CD4-positive, alpha-beta T cell treated with Interleukin-6 at 100 ng/mL for 8 hours (primary cell): ENCODE results near the gene TTLL5.
A peak's percentile ranks its signal among the peaks of the same experiment; 100 is the strongest.

Experiments used
- DNase-seq: peaks from one replicate; pipeline ENCODE4 v3.0.0-alpha.2; 2020; ENCODE audit warnings: mixed read lengths, low spot score

The TTLL5 gene

DNA sequence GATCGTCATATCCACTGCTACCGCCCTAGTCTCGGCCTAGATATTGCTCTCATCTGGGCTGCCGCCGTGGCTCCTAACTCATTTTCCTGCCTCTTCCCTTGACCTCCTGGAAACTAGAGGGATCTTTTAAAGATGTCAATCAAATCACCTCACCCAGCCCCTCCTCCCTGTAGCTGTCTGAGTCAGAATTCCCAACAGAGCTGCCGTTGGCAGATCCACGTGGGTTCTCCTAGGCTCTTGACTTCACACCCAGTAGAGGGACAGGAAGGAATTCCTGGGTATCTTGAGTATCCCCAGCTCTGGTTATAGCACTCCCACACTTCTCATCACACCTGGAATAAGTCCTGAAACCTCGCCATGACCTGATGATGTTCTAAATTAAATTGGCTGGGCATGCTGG, 308.8 kb downstream of the TTLL5 start:
- DNase-seq = no peak

- DNase-seq = no peak
These were observed 309.9 kb downstream of the TTLL5 start for GRCh38 chr14:75970989-75971388.

DNA sequence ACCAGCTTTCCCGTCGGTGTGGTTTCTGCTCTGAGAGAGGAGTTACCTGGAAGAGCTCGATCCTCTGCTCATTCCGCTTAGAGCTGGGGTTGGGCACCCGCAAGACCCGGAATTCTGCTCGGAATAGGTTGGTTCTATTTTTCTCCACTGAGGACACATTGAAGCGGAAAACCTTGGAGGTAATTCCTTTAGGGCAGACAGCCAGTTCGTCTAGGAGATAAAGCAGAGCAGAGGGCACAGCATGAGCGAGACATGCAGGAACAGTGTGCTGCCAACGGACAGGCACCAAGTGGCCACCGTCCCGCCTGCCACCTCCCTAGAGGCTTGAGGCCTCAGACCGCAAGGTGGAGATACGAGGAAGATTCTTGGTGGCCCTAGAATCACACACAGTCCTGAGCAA, 310.5 kb downstream of the TTLL5 start:
- no peak for DNase-seq

DNA sequence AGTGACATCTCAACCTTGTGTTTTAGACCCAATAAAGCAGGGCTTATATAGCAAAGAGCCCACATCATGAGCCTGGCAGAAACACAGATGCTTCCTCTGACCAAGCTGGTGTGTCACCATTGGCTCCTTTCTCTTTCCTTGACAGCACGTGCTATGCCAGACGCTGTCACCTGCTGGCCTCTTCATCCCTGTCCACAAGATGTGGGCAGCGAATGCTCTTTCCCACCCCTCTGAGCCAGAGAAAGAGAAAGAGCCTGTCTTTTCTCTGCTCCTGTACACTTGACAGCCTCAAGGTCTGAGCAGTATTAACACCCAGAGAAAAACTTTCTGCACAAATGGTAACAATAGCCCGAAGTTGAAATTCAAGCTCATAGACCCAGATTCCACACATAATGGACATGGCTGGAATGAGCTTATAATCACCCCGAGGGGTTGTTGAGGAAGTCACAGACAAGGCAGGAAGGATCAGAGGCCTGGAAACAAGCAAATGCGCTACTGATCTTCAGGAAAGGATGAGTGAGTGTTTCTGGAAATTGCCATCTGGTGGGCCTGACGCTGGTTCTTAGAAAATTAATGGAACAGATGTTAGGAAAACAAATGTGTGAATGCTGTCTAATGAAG, 311.9 kb downstream of the TTLL5 start:
- DNase-seq = no peak

DNA sequence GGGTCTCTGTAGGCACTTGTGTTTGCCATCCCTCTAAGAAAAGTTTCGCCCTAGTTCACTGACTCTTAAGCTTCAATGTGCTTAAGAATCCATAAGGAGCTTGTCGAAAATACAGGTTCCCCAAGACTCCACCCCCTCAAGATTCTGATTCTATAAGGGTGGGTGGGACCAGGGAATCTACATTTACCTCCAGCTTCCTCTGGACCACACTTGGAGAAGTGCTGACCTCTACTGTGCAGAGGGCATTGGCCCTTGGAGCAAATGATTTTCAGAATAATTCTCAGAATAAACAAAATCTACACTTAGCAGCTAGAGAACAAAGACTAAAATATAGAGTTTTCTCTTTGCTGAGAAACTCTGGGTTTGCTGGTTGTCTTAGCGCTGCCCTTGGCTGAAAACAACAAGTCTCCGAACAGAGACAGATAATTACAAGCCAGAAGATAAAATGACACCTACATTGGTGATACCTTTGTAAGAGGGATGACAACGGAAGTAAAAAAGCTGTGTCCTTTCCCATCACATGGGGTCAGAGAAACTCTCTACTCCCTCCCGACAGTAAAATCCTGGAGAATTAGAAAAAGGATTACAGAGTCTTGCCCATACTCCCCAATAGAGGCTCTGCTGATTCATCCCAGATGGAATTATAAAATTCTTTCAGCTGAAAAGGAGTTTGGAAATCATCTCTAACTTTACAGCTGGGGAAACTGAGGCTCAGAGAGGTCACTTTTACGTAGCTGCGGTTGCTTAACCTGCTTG, 316.0 kb downstream of the TTLL5 start:
- DNase-seq = no peak

DNA sequence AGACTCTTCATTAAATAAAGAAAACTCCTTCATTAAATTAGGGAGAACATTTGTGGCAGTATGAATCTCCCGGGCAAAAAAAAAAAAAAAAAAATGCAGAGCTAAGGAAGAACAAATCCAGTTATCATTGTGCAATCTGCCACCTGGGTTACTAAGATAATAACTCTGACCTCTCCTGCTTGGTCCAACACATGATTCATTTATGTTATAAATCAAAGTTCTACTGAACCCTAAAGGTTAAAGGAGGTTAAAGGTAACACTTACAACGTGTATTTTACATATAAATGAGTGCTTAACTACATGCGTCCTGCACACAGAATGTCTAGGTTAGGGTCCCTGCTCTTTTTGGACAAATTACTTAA, 316.5 kb downstream of the TTLL5 start:
- no peak for DNase-seq

- DNase-seq = peak; percentile 28
These were observed 317.2 kb downstream of the TTLL5 start for GRCh38 chr14:75978249-75978731.

DNA sequence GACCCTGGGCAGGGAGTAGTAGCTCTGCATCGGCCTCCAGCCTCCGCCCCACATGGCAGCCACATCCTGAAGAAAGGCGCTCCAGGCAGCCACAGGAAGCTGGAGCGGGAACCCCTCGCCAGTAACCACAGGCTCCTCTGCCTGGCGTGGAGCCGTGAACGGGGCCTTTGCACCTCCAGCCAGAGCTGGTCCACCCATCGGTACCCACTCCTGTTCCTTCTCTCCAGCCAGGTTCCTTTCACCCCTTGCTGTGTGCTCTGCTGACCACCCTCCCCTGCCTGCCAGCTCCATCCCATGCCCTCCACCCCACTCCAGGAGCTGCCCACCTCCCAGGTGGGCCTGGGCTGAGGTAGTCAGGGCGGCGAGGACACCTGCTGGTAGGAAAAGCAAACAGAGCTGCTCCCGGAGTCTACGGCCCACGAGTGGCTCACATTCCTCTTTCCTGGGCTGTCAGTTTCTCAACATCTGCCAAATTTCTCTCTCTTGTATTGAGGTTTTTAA, 318.1 kb downstream of the TTLL5 start:
- DNase-seq = no peak

DNA sequence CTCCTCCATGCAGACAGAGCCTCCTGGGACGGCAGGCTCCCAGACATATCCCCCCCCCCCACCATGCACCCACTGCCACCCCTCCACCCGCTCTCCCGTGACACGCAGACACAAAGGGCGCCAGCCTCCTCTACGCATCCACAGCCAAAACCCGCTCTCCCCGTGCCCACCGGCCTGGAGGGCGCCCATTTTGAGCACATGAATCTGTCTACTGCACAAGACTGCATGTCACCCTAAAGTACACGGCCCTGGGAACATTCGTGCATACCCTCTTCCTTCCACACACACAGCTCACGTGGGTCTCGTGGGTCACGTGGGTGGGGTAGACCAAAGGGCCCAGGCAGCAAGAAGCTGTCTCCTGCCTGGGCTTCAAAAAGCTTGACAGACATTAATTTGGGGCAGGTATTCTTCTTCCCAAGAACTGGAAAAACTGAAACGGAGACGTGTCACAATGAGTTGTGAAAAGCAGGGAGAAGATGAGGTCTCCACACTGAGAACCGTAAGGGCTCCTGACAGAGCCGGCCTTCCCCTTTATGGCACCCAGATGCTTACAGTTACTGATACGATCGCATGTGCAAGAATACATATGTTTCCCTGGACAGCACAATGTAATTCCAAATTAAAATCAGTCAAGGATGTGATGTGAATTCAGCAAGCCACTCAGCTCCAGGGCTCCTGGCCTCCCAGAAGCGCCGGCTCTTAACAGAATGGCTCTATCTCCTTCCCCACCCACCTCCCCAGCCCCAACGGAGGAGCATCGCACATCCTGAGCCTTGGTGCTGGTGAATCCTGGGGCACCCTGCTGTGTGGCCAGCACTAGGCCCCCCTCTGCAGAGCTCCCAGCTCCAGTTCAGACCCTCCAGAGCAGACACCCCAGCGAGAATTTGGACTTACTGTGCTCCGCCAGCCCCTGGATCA, 318.9 kb downstream of the TTLL5 start:
- no peak for DNase-seq

DNA sequence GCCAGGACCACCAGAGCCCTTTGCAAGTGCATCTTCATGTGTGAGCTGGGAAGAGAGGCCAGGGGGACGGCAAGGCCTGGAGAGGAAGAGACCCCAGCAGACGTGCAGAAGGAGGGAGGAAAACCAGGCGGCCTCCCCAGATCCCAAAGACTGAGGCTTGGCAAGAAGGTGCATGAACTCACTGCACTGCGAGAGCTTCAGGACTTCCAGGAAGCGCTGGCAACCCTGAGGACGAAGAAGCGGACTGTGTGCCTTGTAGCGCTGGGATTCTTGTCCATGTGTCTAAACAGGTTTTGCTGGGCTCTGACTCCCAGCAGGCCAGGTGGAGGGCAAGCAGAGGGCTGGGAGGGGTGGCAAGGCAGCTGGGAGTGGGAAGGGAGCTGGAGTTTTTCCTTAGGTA, 319.8 kb downstream of the TTLL5 start:
- no peak for DNase-seq

DNA sequence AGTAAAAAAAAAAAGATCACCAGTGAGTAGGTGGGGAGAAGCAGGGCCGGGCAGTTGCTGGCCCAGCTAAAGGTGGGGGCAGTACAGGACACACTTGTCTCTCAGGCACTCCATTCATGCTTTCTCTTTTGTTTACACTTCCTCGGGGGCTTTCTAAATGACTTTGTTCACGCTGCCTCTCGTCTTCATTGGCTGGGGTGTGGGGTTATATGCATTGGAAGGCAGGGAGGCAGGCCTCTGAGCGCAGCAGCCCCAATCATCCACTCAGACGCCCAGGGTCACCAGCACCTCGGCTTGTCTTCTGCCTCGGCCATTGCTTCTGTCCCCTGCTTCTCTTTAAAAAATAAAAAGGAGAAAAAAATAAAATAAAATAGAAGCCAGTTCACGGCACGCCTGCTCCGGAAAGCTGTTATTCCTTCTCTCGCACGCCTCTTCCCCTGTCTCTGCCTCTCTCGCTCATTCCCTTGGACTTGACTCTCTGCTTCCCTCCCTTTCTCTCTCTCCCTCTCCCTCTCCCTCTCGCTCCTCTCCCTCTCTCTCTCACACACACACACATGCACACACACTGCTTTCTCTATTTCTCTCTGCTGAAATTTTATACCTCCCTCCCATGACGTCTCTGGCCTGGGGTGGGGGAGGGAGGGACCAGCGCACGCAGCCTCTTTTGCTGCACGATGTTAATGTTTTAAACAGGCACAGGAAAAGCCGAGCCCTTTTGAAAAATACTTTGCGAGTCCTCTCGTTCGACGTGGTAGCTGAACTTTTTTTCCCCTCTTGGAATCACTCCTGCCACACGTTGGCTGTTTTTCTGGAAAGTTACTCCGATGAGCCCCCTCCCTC, 320.6 kb downstream of the TTLL5 start, which contains the start of gene TGFB3:
Gene TGFB3 (minus strand): TSS at position 570 of the 840 bp plus-strand sequence. CDS start 1,102 bp downstream, outside the sequence.
- peak; percentile 62 for DNase-seq

GRCh38 chr14:75982266-75983018, 321.4 kb downstream of the TTLL5 start:
- peak; percentile 74 for DNase-seq

DNA sequence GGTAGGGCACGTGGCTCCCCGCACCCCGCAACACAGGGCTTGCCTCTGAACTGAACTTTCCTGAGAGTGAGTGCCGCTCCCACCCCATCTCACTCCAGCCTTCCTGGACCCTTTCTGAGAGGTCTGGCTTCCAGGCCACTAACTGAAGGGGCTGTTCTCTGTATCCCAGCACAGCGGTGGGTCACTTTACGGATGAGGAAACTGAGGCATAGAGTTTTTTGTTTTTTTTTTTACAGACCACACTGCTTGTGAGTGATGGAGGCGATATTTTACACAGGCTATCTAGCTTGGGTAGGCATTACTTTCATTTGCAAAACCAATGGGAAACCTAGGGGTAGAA, 321.9 kb downstream of the TTLL5 start:
- no peak for DNase-seq

DNA sequence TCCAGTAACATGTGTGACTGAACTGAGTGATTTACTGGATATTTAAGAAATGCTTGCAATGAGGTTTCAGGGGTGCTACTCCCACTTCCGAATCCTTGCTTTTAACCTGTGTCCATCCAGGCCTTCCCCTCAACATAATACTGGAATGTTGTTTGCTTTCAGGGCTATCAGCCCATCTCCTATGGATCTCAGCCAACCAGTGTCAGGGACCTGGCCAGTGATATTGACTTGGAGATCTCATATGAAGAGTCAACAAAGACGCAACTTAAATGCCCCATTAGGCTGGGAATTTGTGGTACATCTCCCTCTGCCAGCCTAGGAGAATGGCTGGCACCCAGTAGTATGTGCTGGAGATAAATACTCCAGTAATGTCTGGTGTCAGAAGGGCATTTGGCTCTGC, 323.6 kb downstream of the TTLL5 start:
- no peak for DNase-seq

- peak; percentile 85 for DNase-seq
These were observed 324.8 kb downstream of the TTLL5 start, which contains the start of gene IFT43 for GRCh38 chr14:75985618-75986438. IFT43 (plus strand) TSS chr14:75985763; CDS start chr14:75985787, 24 bp downstream.

GRCh38 chr14:75986439-75986765, 325.4 kb downstream of the TTLL5 start:
- no peak for DNase-seq

DNA sequence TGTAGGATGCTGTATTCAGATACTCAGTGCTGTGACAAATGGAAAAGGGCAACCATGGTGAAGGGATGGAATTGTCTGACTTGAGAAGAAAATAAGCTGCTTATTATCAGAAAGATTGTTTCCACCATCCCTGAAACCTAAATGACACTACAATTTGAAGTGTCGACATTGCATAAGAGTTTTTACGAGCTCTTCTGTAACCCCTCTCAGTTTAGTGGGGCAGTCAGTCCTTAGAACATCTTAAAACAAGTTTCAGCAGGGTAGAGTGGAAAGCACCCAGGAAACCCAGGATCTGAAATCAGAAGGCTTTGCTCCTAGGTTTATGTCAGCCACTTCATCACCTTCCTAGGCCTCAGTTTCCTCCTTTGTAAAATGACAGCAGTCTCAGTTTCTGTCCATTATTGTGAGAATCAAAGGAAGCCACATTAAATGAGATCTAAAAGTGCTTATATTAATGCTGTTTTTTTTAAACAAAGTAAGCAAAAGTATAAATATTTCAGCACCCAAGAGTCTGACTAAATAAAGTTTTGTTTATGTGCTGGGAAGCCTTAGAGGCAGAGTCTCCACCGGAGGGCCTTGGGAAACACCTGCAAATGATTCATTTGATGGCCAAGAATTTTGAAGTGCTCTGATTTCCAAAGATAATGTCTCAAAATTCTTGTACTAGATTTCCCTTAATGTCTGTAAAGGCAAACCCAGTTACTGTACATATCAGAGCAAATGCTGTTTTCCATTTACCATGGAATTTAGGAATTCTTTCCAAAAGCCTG, 326.3 kb downstream of the TTLL5 start:
- no peak for DNase-seq

DNA sequence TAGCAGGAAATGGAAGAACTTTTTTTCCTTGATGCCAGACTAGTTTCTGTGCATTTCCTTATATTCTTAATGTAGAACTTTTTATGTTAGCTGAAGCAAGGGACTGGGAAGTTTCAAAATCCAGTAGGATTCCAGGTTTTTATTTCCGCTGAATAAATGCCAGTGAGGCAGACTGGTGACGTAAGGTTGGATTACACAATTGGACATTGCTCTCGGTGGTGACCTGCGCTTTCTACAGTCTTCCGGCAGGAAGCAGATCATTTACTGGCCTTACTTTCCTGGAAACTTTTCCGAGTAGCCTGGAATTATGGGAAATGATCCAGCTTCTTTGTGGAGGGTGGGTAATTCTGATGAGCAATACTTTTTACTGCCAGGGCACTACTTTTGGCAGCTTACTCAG, 328.1 kb downstream of the TTLL5 start:
- DNase-seq = no peak

GRCh38 chr14:75990297-75990696, 329.3 kb downstream of the TTLL5 start:
- no peak for DNase-seq
